Retina (tissue), 1 donor: Measurements from ENCODE around the gene ARHGAP44.

Experiments
- DNase-seq: peaks from one replicate; pipeline ENCODE4 v3.0.0-alpha.2; 2016

The ARHGAP44 gene

GRCh38 chr17:13030459-13031300 lies 241.4 kb downstream of the ARHGAP44 start:
- peak; percentile 72 for DNase-seq

DNA sequence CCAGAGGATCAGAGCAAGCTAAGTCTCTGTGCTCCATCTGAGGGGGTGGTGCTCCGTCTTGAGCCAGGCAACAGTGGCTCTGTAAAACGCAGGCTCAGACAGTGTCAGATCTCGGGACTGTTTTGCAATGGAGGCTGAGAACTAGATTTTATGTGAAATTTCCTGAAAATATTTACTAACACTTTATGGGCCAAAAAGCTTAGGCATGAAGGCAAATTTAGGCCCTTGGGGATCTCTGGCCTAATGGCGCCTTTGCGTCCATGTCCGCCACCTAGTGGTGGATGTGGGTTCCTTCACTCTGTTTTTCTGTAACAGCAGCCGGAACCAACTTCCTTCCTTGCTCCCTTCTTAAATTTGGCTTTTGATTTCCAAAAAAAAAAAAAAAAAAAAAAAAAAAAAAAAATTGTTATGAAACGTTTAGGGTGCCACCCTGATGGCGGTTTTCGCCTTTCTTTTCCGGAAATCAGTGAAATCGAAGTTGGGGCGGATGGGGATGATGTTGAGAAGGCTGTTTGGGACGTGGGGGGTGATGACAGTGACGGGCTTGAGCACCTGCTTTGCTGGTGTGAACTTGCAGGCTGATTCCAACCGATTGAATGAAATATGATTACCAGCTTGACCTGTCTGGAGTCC lies 242.5 kb downstream of the ARHGAP44 start:
- peak; percentile 61 for DNase-seq

- DNase-seq, result no peak
These were observed 246.1 kb downstream of the ARHGAP44 start for GRCh38 chr17:13035420-13035819.

DNA sequence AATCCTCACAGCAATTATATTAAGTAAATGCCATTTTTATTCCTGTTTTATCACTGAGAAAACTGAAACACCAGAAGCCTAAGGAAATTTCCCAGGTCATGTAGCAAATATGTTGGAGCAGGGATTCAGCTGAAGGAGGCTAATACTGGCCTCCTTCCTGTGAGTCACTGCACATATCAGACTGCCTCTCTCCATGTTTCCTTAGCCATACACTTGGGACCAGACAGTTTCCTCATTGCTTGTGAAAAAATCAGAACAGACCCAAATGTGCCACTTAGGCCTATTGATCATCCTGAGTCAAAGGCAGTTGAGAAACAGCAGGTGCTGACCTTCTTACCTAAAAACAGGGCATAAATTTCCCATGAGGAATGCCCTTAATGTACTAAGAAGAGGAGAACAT lies 247.5 kb downstream of the ARHGAP44 start:
- DNase-seq, result no peak

GRCh38 chr17:13038931-13039665 lies 249.8 kb downstream of the ARHGAP44 start:
- no peak for DNase-seq
